Activated CD8-positive, alpha-beta memory T cell treated with anti-CD3 and anti-CD28 coated beads, Interleukin-2, amount 10 ng/mL, durations not matched to agents 7 days and 5 days (primary cell): ENCODE measurements around the gene KDM4C. TPM values are rescaled to one million over a fixed set of nuclear protein-coding genes. Genes with fewer than 3 reads are reported as not detected.
"Not testable (repeated sequence)": the region's sequence is repeated elsewhere in the genome, so short reads cannot be mapped to it uniquely, and the experiment has no call there.

ENCODE experiments used
- ATAC-seq: fragments of 150-1000 bp; cut with Tn5 transposase; one replicate; pipeline ENCODE4 v1.10.0; 2021; ENCODE audit warnings: moderate library complexity
- CTCF ChIA-PET: fragments of 350-600 bp; sonication (Branson Sonifier 250); formaldehyde crosslinking; loops from one replicate; lab custom pipeline; 2021; ENCODE audit warnings: antibody characterized with exemption; lab: Charles Lee
- DNase-seq: peaks from one replicate; pipeline ENCODE4 v3.0.0-alpha.2; 2020
- H3K27ac Mint-ChIP-seq: one replicate; pipeline ENCODE4 v1.8.0; 2021; ENCODE audit warnings: mild to moderate bottlenecking, mixed read lengths
- H3K27me3 Mint-ChIP-seq: one replicate; pipeline ENCODE4 v1.8.0; 2021; ENCODE audit warnings: mixed read lengths
- H3K36me3 Mint-ChIP-seq: one replicate; pipeline ENCODE4 v1.8.0; 2021; ENCODE audit warnings: mild to moderate bottlenecking, mixed read lengths
- H3K4me1 Mint-ChIP-seq: one replicate; pipeline ENCODE4 v1.8.0; 2021; ENCODE audit warnings: mixed read lengths
- H3K4me3 Mint-ChIP-seq: one replicate; pipeline ENCODE4 v1.8.0; 2021; ENCODE audit warnings: mild to moderate bottlenecking, moderate library complexity, mixed read lengths
- H3K9me3 Mint-ChIP-seq: one replicate; pipeline ENCODE4 v1.8.0; 2022; ENCODE audit warnings: low read depth, mixed read lengths
- total RNA-seq, 2 experiments: library from RNA; stranded (reverse); gene quantifications; one replicate each; pipeline ENCODE4 v1.2.3, GENCODE V29; 2021

The KDM4C gene
- total RNA-seq, 2 experiments from 2014 or later, result 31.5 to 57.8 TPM

GRCh38 chr9:7178729-7179128 lies 421.0 kb downstream of the KDM4C start:
- DNase-seq (no peak), ATAC-seq (no peak)
- CTCF ChIA-PET, result no interaction called here
- no peak overlapping the region for H3K4me3 Mint-ChIP-seq
- peaks cover 7% of the 10 kb centered on the region for H3K4me1 Mint-ChIP-seq
- H3K27me3 Mint-ChIP-seq, result no peaks in the 10 kb centered on the region
- no peaks in the 10 kb centered on the region for H3K9me3 Mint-ChIP-seq
- H3K36me3 Mint-ChIP-seq, result peaks cover 28% of the 10 kb centered on the region
- H3K27ac Mint-ChIP-seq, result peak overlapping the region; percentile 18

DNA sequence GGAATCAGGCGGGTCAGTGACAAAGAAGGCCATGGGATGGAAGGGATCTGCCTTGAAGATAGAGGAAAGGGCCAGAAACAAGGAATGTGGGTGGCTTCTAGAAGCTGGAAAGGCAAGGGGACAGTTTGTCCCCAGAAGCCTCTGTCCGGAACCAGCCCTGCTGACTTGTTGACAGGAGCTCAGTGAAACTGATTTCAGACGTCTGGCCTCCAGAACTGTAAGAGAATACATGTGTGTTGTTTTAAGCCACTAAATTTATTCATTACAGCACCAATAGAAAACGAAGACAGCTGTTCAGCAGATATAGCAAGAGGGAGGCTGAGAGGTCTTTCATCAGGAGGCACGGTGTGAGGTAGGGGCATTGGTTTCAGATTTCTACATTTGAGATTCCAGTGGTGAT lies 422.5 kb downstream of the KDM4C start:
- Mint-ChIP-seq H3K36me3 (peaks cover 24% of the 10 kb centered on the region), H3K4me3 (no peak overlapping the region), H3K27me3 (no peaks in the 10 kb centered on the region), H3K27ac (no peak overlapping the region), H3K4me1 (peaks cover 2% of the 10 kb centered on the region), H3K9me3 (no peaks in the 10 kb centered on the region)
- CTCF ChIA-PET, result no interaction called here
- DNase-seq (no peak), ATAC-seq (no peak)

DNA sequence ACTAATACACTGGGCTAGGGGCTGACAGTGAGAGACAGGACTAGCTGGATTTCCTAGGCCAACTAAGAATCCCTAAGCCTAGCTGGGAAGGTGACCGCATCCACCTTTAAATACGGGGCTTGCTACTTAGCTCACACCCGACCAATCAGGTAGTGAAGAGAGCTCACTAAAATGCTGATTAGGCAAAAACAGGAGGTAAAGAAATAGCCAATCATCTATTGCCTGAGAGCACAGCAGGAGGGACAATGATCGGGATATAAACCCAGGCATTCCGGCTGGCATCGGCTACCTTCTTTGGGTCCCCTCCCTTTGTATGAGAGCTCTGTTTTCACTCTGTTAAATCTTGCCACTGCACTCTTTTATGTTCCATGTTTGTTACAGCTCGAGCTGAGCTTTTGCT lies 425.4 kb downstream of the KDM4C start:
- H3K4me3 Mint-ChIP-seq, CTCF ChIA-PET, ATAC-seq, H3K9me3 Mint-ChIP-seq, H3K27me3 Mint-ChIP-seq, H3K4me1 Mint-ChIP-seq, H3K27ac Mint-ChIP-seq, DNase-seq: not testable (repeated sequence)
- H3K36me3 Mint-ChIP-seq, result peaks cover 28% of the 10 kb centered on the region

- CTCF ChIA-PET, result no interaction called here
Observed at GRCh38 chr9:7185612-7186011, 427.8 kb downstream of the KDM4C start.

GRCh38 chr9:7186175-7186574 lies 428.4 kb downstream of the KDM4C start:
- no peak for DNase-seq
- Mint-ChIP-seq H3K9me3 (peaks cover 11% of the 10 kb centered on the region), H3K36me3 (peaks cover 18% of the 10 kb centered on the region), H3K4me1 (no peaks in the 10 kb centered on the region), H3K27ac (no peak overlapping the region), H3K4me3 (no peak overlapping the region), H3K27me3 (no peaks in the 10 kb centered on the region)
- no peak for ATAC-seq
- CTCF ChIA-PET, result no interaction called here

More at GRCh38 chr9:7185612-7186011, 427.8 kb downstream of the KDM4C start:
- Mint-ChIP-seq H3K4me3 (no peak overlapping the region), H3K4me1 (no peaks in the 10 kb centered on the region), H3K27me3 (no peaks in the 10 kb centered on the region), H3K9me3 (peaks cover 9% of the 10 kb centered on the region), H3K36me3 (peaks cover 18% of the 10 kb centered on the region), H3K27ac (no peak overlapping the region)
- ATAC-seq (no peak), DNase-seq (no peak)

DNA sequence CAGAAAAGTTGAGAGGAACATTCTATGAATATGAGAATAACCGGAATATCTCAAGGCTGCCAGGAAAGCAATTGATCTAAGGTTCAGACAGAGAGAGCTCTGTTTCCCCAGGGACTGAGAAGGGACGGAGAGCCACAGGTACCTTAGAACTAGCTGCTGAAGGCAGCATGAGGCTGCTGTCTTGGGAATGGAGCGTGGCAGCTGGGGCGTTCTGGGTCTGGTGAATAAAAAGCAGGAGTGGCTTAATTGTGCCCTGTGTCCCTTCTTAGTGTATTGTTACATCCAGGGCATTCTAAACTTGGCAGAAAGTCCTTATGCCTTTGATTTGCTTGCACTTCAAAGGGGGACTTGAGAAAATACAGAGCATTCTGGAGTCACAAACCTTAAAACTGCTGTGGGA lies 434.5 kb downstream of the KDM4C start:
- no peak overlapping the region for H3K4me3 Mint-ChIP-seq
- H3K27ac Mint-ChIP-seq, result no peak overlapping the region
- peaks cover 8% of the 10 kb centered on the region for H3K9me3 Mint-ChIP-seq
- H3K4me1 Mint-ChIP-seq, result peaks cover 2% of the 10 kb centered on the region
- DNase-seq, result no peak
- no peak for ATAC-seq
- CTCF ChIA-PET, result no interaction called here
- no peaks in the 10 kb centered on the region for H3K27me3 Mint-ChIP-seq
- H3K36me3 Mint-ChIP-seq, result peaks cover 2% of the 10 kb centered on the region

DNA sequence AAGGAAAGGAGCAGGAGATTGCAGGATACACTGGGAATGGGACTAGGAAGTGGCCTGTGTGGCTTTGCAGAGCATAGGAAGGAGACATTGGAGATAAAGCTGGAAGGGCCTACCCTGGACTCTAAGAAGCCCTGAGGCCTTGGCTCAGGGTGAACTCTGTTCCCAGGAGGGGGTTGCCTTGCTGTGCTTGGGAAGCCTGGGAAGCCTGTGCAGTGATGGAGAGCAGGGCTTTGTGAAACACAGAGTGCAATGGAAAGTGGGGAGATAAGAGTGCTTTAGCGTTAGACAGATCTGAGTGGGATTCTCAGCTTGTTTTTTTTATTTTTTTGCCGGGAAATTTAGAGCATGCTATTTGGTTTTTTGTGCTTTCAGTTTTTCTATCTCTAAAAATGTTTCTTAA lies 437.8 kb downstream of the KDM4C start:
- no peak for ATAC-seq
- H3K27ac Mint-ChIP-seq, result no peak overlapping the region
- H3K4me3 Mint-ChIP-seq, result no peak overlapping the region
- H3K4me1 Mint-ChIP-seq, result peaks cover 2% of the 10 kb centered on the region
- CTCF ChIA-PET, result no interaction called here
- DNase-seq, result no peak
- H3K9me3 Mint-ChIP-seq, result peaks cover 4% of the 10 kb centered on the region
- H3K36me3 Mint-ChIP-seq, result peaks cover under 1% of the 10 kb centered on the region
- H3K27me3 Mint-ChIP-seq, result peaks cover 6% of the 10 kb centered on the region

DNA sequence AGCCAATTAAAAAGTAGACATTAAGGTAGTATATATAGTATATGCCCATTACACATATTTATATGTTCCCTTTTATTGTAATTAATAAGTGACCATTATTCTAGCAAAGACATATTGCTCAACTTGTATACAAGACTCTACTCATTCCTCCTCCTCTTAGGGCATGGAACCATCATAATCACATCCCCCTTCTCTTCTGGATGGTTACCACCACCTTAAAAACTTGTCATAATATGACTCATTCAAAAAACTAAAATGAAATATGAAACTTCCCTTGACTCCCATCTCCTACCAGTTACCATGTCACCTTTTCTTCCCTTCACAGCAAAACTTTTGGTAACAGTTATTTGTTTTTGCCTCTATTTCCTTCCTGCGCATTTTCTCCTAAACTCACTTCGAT lies 438.7 kb downstream of the KDM4C start:
- Mint-ChIP-seq H3K27ac (no peak overlapping the region), H3K4me3 (no peak overlapping the region), H3K4me1 (peaks cover 2% of the 10 kb centered on the region), H3K27me3 (peaks cover 10% of the 10 kb centered on the region), H3K36me3 (no peaks in the 10 kb centered on the region), H3K9me3 (peaks cover 2% of the 10 kb centered on the region)
- no peak for ATAC-seq
- CTCF ChIA-PET, result no interaction called here
- DNase-seq, result no peak

- DNase-seq (no peak), ATAC-seq (no peak)
- no peaks in the 10 kb centered on the region for H3K9me3 Mint-ChIP-seq
- H3K4me1 Mint-ChIP-seq, result peaks cover 2% of the 10 kb centered on the region
- no peak overlapping the region for H3K4me3 Mint-ChIP-seq
- CTCF ChIA-PET, result no interaction called here
- H3K36me3 Mint-ChIP-seq, result no peaks in the 10 kb centered on the region
- peaks cover 18% of the 10 kb centered on the region for H3K27me3 Mint-ChIP-seq
- no peak overlapping the region for H3K27ac Mint-ChIP-seq
Observed at GRCh38 chr9:7201196-7201595, 443.4 kb downstream of the KDM4C start.

- Mint-ChIP-seq H3K9me3 (no peaks in the 10 kb centered on the region), H3K4me1 (no peaks in the 10 kb centered on the region), H3K27ac (no peak overlapping the region), H3K27me3 (peaks cover 19% of the 10 kb centered on the region), H3K36me3 (no peaks in the 10 kb centered on the region), H3K4me3 (no peak overlapping the region)
- no peak for DNase-seq
- CTCF ChIA-PET, result interaction anchor here (1.4 kb wide), 1 partner anchor 12 kb away, joined by 4 read pairs; no protein-coding TSS in a partner anchor
- ATAC-seq, result no peak
Observed at GRCh38 chr9:7205806-7206205, 448.0 kb downstream of the KDM4C start.

- Mint-ChIP-seq H3K27me3 (peaks cover 18% of the 10 kb centered on the region), H3K4me1 (no peaks in the 10 kb centered on the region), H3K4me3 (no peak overlapping the region), H3K9me3 (no peaks in the 10 kb centered on the region), H3K36me3 (no peaks in the 10 kb centered on the region), H3K27ac (no peak overlapping the region)
- no peak for DNase-seq
- CTCF ChIA-PET, result interaction anchor here (1.4 kb wide), 1 partner anchor 12 kb away, joined by 4 read pairs; no protein-coding TSS in a partner anchor
- no peak for ATAC-seq
Observed at GRCh38 chr9:7206221-7206758, 448.5 kb downstream of the KDM4C start.

DNA sequence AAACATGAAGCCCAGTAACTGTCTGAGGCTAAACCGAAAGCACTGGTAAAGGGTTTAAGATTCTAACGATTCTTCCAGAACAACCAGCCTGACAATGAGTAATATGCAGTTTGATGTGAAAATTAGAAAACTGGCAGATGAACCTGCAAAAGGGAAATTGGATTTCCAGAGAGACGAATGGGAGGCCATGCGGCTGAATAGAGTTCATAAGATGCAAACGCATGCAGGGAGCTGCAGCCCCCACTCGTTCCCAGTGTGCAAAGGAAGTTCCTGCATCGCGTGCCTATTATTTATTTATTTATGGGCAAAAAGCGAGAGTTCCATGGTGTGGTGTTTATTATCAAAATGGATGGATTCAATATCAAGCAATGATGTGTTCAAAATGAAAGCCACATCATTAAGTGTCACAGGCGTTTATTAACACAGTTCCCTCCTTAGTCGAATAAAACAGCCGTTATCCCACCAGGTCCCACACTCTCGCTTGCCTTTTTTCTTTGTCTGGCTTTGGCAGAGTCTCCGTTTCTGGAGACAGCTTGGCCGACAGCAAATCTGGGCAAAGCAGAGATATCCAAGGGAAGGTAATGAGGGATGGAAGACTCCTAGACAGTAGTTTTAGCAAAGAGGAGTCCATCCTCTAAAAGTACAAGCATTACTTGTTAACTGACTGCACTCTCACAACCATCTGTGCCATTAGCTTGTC lies 451.4 kb downstream of the KDM4C start:
- Mint-ChIP-seq H3K27me3 (peaks cover 28% of the 10 kb centered on the region), H3K27ac (no peak overlapping the region), H3K4me1 (no peaks in the 10 kb centered on the region), H3K4me3 (no peak overlapping the region), H3K36me3 (no peaks in the 10 kb centered on the region), H3K9me3 (no peaks in the 10 kb centered on the region)
- ATAC-seq (no peak), DNase-seq (no peak)
- CTCF ChIA-PET, result interaction anchor here (1.0 kb wide), 1 partner anchor 25 kb away, joined by 3 read pairs; no protein-coding TSS in a partner anchor

- peaks cover 33% of the 10 kb centered on the region for H3K27me3 Mint-ChIP-seq
- peaks cover under 1% of the 10 kb centered on the region for H3K36me3 Mint-ChIP-seq
- DNase-seq, result no peak
- CTCF ChIA-PET, result interaction anchor here (1.0 kb wide), 1 partner anchor 24 kb away, joined by 3 read pairs; no protein-coding TSS in a partner anchor
- no peak overlapping the region for H3K4me3 Mint-ChIP-seq
- peaks cover under 1% of the 10 kb centered on the region for H3K4me1 Mint-ChIP-seq
- H3K27ac Mint-ChIP-seq, result no peak overlapping the region
- ATAC-seq, result no peak
- H3K9me3 Mint-ChIP-seq, result no peaks in the 10 kb centered on the region
Observed at GRCh38 chr9:7209990-7210389, 452.2 kb downstream of the KDM4C start.
